HK-2 (cell line): Measurements from ENCODE around the gene HEPN1.
"Not testable (repeated sequence)": the region's sequence is repeated elsewhere in the genome, so short reads cannot be mapped to it uniquely, and the experiment has no call there.

Experiments
- DNase-seq: peaks from one replicate; pipeline ENCODE4 v3.0.0-alpha.2; 2018; ENCODE audit not compliant: unreplicated experiment

HEPN1 gene

DNA sequence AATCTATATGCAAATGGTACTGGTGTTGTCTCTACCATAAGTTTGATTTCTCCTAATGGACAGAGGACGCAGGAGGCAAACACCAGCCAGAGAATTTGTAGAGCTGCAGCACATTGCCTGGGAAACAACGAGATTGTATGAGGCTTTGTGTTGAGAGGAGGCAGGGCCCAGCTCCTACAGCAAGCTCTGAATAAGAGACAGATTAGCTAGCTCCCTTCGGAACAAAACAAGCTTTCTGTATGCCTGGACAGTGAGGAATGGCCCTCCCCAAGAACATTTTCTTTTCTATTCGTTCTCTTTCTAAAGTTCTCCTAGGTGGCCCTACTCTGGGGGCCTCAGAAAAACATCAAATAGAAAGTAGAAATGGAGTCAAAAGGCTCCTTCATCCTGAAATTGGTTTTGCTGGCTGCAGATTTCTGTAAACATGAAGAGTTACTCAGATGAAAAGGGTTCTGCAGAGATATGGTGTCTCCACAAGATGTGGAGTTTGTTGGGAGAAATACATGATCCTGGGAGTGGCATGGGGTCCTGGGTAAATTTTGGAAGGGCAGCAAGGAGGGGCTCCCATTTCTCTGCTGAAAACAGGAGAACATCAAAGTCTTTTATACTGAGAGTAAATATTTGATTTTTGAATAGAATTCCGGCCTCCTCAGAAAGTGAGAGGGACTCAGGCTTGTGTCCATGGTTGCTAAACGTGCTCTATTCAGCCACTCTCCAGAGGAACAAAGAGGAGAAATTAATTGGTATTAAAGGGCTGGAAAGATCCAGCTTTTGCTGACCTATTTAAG is 23.6 kb downstream of the HEPN1 start:
- no peak for DNase-seq

DNA sequence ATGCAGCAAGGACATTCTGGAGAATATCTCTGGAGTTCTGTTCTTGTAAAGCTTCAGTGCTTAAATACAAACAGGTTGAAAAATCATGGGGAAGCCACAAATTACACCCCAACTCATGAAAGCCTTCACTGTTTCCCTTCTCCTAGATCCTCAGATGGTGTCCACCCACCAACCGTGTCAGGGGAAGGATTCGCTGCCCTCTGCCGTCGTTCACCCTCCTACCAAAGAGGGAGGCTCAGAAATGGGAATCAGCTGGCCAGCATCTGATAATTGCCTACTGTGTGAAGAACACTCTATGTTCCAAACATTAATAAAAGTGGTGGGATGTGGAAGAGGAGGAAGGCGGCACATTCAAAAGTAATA is 24.2 kb downstream of the HEPN1 start:
- no peak for DNase-seq

DNA sequence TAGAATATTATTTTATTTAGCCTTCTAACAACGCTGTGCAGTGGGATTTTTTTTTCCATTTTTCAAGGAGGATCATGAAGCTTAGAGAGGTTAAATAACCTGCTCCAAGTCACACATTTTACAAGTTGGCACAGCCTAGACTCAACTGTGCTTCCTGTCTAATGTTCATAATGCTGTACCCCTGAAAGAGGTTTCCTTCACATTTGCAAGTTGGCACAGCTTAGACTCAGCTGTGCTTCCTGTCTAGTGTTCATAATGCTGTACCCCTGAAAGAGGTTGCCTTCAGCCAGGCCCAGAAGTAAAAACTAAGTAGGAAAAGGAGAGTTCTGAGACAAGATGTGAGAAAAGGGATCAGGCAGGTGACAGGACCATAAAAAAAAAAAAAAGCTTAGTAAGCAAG is 24.7 kb downstream of the HEPN1 start:
- DNase-seq = no peak

DNA sequence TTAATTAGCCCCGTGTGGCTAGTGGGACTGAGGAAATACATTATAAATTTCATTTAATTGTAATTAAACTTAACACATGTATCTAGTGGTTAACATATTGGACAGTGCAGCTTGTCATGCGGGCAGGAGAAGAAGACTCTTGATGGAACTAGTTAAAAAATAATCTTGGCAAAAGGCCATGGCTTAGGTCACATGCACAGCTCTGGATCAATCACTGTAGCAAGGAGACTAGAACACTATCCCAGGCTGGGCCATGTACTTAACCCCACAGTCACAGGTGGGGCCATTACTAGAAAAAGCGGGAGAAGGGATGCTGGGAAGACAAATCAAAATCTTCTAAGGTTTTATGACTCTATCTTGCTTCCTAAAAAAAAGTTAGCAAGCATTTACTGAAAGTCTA is 25.5 kb downstream of the HEPN1 start:
- no peak for DNase-seq

DNA sequence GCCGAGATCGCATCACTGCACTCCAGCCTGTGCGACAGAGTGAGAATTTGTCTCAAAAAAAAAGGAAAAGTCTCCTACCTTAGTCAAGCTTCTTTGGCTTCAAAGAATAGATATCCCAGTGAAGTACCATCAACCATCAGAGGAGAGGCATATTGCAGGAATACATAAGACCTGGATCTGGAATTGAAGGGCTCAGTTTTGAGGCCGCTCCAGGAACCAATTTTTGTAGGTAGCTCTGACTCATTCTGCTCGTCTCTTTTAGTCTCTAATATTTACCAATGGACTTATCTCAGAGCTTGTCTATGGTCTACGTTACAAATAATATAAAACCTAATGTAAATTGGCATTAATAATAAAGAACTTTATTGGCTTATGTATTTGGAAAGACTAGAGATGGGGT is 26.8 kb downstream of the HEPN1 start:
- DNase-seq = no peak

DNA sequence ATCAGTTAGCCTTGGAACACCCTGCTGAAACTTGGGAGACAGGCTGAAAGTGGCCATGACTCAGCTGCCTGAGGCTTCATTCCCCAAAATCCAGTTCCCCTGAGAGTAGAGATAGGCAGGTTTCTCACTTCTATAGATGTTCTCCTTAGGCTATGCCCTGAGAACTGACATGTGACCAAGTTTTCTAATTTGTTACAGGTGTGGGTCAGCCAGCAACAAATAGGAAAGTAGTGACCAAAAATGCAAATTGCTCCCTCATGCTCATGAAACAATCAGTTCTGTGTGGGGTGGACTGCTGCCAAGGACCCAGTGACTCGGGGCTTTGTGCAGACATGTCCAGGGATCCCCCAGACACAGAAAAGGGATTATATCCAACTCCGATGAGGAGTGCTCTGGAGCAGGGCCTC is 27.7 kb downstream of the HEPN1 start:
- no peak for DNase-seq

DNA sequence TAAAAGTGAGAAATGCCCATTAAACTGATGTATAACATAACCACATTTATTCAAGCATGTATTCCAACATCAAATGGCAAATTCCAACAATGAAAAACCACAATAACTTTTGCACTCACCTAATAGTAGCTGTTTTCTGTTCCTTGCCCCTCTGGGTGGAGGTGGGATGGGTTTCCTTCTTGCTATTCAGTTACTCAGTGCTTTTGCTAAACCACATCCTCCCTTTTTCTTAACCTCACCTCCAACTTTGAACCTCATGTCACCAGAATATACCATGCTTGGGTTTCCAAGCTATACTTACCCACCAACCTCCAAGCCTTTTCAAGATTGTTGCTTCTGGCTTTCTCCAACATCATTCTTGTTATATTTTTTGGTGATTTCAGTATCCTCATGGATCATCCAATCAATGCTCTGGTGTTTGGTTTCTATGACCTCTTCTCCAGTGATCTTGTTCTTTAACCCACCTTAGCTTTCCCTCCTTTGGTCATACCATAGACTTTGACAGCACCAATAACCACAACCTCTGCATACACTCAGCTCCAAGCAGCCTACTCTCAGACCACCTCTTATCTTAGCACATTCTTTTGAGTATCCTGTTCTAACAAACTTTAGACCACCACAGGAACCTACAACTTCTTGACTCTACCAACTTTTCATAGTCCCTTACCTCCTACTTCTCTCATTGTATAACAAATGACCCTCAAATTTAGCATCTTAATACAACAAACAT is 31.7 kb downstream of the HEPN1 start:
- no peak for DNase-seq

DNA sequence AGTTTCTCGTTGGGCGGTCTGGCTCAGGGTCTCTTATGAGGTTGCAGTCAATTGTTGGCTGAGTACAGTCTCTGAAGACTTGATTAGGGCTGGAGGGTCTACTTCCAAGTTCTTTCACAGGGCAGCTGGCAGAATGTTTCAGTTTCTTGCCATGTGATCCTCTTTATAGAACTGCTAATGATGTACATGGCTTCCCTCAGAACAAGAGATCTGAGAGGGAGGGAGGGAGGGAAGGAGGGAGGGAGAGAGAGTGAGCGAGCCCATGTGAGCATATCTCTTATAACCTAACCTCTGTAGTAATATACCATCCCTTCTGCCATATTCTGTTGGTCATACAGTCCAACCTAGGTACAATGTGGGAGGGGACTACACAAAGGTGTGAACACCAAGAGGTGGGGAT is 32.3 kb downstream of the HEPN1 start:
- no peak for DNase-seq

DNA sequence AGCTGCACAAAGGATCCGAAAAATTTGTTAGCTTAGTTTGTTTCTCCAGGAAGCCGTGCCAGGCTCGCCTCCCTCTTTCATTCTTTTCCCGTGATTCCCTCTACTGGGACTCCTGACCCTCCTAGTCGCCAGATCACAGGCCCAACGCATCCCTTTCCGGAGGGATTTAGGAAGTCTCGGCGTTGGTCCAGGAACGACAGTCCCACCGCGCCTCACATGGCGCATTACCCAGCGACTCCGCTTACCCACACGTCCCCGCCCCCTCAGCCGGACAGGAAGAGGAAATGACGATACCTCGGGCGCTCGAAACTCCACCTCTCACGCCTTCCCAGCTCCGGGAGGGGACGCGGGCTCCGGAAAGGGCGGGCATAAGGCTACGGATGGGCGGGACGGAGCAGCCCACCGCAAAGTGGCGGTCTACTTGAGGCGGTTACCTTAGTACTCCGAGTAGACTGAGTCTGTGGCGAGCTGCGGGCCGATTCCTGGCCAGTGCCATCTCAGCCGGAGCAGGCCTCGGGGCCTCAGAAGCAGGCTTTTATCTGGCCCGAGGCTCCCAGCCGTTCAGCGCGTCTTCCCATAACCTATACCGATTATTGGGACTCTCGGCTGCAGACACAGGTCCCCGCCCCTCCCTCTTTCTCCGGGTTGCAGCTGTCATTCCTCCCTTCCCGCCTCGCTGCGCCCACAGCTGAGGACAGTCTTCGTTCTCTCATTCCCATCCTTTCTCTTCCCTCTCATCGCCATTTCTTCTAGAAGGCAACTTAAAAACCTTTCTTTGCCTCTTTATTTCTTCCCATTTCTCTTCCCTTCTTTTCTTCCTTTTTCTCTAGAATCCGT is 34.9 kb downstream of the HEPN1 start, which contains the start of gene CCDC15:
TSS of gene CCDC15 (plus strand) at position 450 of the 837 bp plus-strand sequence. CDS start 531 bp downstream, outside the sequence.
- peak; percentile 92 for DNase-seq

DNA sequence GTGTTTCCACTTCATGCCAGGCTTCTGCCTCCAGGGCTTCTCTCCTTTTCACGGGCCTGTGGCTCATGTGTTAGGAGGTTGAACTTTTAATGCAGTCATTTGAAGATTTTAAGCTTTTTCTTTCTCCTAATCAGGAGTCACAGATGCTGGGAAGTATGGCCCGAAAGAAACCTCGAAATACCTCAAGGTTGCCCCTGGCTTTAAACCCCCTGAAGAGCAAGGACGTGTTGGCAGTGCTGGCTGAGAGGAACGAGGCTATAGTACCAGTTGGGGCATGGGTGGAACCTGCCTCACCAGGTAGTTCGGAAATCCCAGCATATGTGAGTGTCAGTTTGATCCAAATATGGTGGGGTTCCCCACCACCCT is 35.5 kb downstream of the HEPN1 start:
- no peak for DNase-seq

DNA sequence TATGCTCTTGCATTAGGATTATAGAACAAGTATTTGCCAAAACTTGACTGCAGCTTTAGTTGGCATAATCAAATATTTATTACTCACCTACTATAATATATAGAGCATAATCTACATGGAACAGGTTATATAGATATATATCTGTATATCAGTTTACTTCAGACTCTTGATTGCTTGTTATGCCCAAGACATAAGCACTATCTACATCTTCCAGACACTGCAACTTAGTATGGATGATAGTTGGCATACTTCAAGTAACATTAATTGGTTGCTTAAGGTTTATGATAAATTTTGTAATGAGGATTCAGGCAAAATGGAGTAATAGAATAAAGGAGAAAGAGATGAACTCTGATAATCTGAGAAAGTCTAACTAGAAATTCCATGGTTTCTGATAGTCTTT is 36.0 kb downstream of the HEPN1 start:
- DNase-seq = no peak

DNA sequence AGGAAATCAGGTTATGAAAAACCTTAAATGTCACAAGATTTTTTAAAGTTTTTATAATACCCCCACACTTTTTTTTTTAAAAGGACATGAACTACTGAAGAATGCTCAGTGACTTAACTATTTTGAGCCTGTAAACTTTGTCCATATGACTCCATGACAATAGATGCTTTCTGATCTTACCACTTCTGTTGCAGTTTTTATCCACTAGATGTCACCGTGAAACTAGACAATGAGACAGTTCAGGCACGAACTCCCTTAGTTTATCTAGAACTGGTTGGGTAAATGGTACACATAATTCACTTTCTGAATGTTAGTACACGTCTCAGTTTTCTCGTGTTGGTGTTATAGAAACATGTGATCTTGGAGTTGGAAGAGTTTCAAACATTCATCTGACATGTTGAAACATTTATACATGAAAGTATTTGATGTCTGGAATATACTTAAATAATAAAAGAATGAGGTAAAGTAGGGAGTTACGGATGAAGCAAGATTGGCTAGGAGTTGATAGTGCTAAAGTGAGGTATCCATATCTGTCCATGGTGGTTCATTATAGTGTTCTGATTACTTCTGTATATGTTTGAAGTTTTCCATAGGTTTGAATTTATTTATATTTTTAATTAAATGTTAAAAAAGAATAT is 43.0 kb downstream of the HEPN1 start:
- DNase-seq = no peak

DNA sequence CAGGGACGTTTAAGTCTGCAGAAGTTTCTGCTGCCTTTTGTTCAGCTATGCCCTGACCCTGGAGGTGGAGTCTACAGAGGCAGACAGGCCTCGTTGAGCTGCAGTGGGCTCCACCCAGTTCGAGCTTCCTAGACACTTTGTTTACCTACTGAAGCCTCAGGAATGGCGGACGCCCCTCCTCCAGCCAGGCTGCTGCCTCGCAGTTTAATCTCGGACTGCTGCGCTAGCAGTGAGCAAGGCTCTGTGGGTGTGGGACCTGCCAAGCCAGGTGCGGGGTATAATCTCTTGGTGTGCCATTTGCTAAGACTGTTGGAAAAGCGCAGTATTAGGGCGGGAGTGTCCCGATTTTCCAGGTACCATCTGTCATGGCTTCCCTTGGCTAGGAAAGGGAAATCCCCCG is 49.1 kb downstream of the HEPN1 start:
- not testable (repeated sequence) for DNase-seq
